K562 (cell line): ENCODE data around the gene HEXIM2. TPM values are rescaled to one million over a fixed set of nuclear protein-coding genes. Genes with fewer than 3 reads are reported as not detected.

ENCODE experiments used
- ARHGAP35 ChIP-seq: fragments of 450-650 bp; IDR thresholded peaks from 2 replicates; pipeline ENCODE4 v1.6.1; 2018; ENCODE audit not compliant: partially characterized antibody
- CBX3 ChIP-seq, 2 experiments: IDR thresholded peaks; 1 replicate in 1 of 2; 2 replicates in 1 of 2; pipeline ENCODE4 v1.6.1; 2012; ENCODE audit warnings: inconsistent platforms in 2 of 2, low read length in 2 of 2, borderline replicate concordance in 1 of 2, control low read depth in 1 of 2
- CHD1 ChIP-seq: fragments of 200-600 bp; sonication (generic); IDR thresholded peaks from one replicate; pipeline ENCODE4 v1.6.1; 2012; ENCODE audit warnings: mild to moderate bottlenecking, moderate library complexity, low read length, inconsistent platforms
- FOS ChIP-seq: IDR thresholded peaks from 3 replicates; pipeline ENCODE4 v1.6.1; 2011; ENCODE audit not compliant: insufficient read length; ENCODE audit errors: extremely low read depth
- FOXO4 ChIP-seq: fragments of 450-650 bp; formaldehyde crosslinking; IDR thresholded peaks from 2 replicates; pipeline ENCODE4 v1.4.0; 2020; ENCODE audit warnings: mild to moderate bottlenecking, moderate library complexity
- GMEB1 ChIP-seq: fragments of 250-450 bp; sonication (Bioruptor Pico); IDR thresholded peaks from 2 replicates; pipeline ENCODE4 v1.4.0; 2020; ENCODE audit warnings: mild to moderate bottlenecking
- MEF2A ChIP-seq: IDR thresholded peaks from 2 replicates; pipeline ENCODE4 v1.6.1; 2011; ENCODE audit warnings: low read depth, mild to moderate bottlenecking, low read length, moderate library complexity; ENCODE audit not compliant: control insufficient read depth
- MTA3 ChIP-seq: fragments of 450-650 bp; formaldehyde crosslinking; IDR thresholded peaks from 2 replicates; pipeline ENCODE4 v1.6.1; 2017; ENCODE audit warnings: mild to moderate bottlenecking, borderline replicate concordance
- NFIX ChIP-seq: fragments of 250-450 bp; sonication (Bioruptor Pico); IDR thresholded peaks from 2 replicates; pipeline ENCODE4 v1.4.0; 2020; ENCODE audit warnings: low read depth, mild to moderate bottlenecking, moderate library complexity
- POLR3G ChIP-seq: IDR thresholded peaks from 2 replicates; pipeline ENCODE4 v1.6.1; 2011; ENCODE audit not compliant: insufficient read length, insufficient replicate concordance; ENCODE audit errors: extremely low read depth
- RBM22 ChIP-seq: fragments of 200-400 bp; formaldehyde crosslinking; IDR thresholded peaks from 2 replicates; pipeline ENCODE4 v1.6.1; 2018; ENCODE audit warnings: low read length, low read depth; ENCODE audit not compliant: poor library complexity, severe bottlenecking
- ZBTB11 ChIP-seq, 3 experiments: fragments of 200-800 bp in 1 of 3; fragments of 250-450 bp in 1 of 3; fragments of 450-650 bp in 1 of 3; sonication (Bioruptor Pico) in 1 of 3; sonication (Bioruptor generic) in 1 of 3; formaldehyde crosslinking in 1 of 3; IDR thresholded peaks; 2 replicates each; pipeline versions ENCODE4 v1.6.1 to v1.8.0; 2016 to 2022; ENCODE audit warnings: mild to moderate bottlenecking in 2 of 3, missing genetic modification characterization in 2 of 3, missing compliant biosample characterization in 1 of 3, moderate library complexity in 1 of 3
- ZBTB43 ChIP-seq: sonication (generic); formaldehyde crosslinking; IDR thresholded peaks from 2 replicates; pipeline ENCODE4 v1.8.0; 2023; ENCODE audit warnings: mild to moderate bottlenecking, missing genetic modification reagents
- ZNF282 ChIP-seq: sonication (generic); formaldehyde crosslinking; IDR thresholded peaks from 2 replicates; pipeline ENCODE4 v1.8.1; 2023; ENCODE audit warnings: missing genetic modification reagents
- ZNF639 ChIP-seq, 2 experiments: fragments of 200-800 bp in 1 of 2; sonication (Bioruptor generic) in 1 of 2; sonication (generic) in 1 of 2; formaldehyde crosslinking in 1 of 2; IDR thresholded peaks in 1 of 2; conservative IDR thresholded peaks in 1 of 2; 2 replicates each; pipeline versions ENCODE4 v1.5.0 to v1.6.1; 2016 to 2020; ENCODE audit warnings: missing compliant biosample characterization in 1 of 2, missing genetic modification characterization in 1 of 2, missing genetic modification reagents in 1 of 2
- polyA plus RNA-seq, 8 experiments: library from polyadenylated mRNA; depleted of rRNA in 4 of 8; stranded (reverse) in 5 of 8; unstranded in 3 of 8; fragments of >200 nt; fragmentation: Nextera tagmentation in 2 of 8; fragmentation: Illumina TruSeq in 1 of 8; extraction: Ambion mirVana in 2 of 8; extraction: Trizol in 1 of 8; gene quantifications; 2 replicates each; pipeline versions ENCODE4 v1.2.1 to v1.2.3, GENCODE V29; 2011 to 2014; ENCODE audit warnings: inconsistent platforms in 1 of 8, missing spikeins in 1 of 8
- total RNA-seq, 7 experiments: library from RNA; depleted of rRNA in 6 of 7; stranded (reverse); fragments of >200 nt in 6 of 7; fragmentation: Illumina TruSeq in 2 of 7; extraction: Trizol in 2 of 7; gene quantifications; 2 replicates each; pipeline versions ENCODE4 v1.2.1 to v1.2.3, GENCODE V29; 2011 to 2021; ENCODE audit warnings: low replicate concordance in 1 of 7

The HEXIM2 gene
- total and polyA plus RNA-seq, 9 of the 15 experiments (the other 6 are each of a cell fraction or from before 2014, with no cell fraction given): 0.69 to 3.4 (median 1.1) TPM; not detected in 2

- TF ChIP-seq FOXO4 (CRISPR knock-in tag) (no peak), POLR3G (no peak), NFIX (CRISPR knock-in tag) (no peak), MEF2A (no peak), GMEB1 (CRISPR knock-in tag) (no peak), FOS (no peak), CBX3 (IDR thresholded peaks at IDR 0.05; ENCODE audit: borderline replicate concordance in 1 of 2, low read length in 2 of 2) (no peak), RBM22 (peak; percentile 86), ZNF282 (no peak), CHD1 (no peak), MTA3 (no peak), ZBTB11 (CRISPR knock-in tag; IDR thresholded peaks at IDR 0.05) (no peak), ARHGAP35 (no peak), ZNF639 (CRISPR knock-in tag; conservative IDR thresholded peaks at IDR 0.05 in 1 of 2, IDR thresholded peaks at IDR 0.05 in 1 of 2) (no peak), ZBTB43 (CRISPR knock-in tag) (no peak)
Measured at GRCh38 chr17:45149037-45149668, 12.5 kb upstream of the HEXIM2 start (continued).
